Muscle layer of colon (tissue), 2 donors: ENCODE data around the gene SDC4.

ENCODE experiments used
- H3K27ac ChIP-seq: one replicate; pipeline ENCODE4 v1.7.0; 2013; ENCODE audit warnings: low read depth, mild to moderate bottlenecking, low read length, moderate library complexity
- H3K27me3 ChIP-seq, 2 donors: one replicate each; pipeline ENCODE4 v1.7.0; 2013; ENCODE audit warnings: low read length in 2 of 2, mild to moderate bottlenecking in 2 of 2; ENCODE audit not compliant: insufficient read depth in 2 of 2, control insufficient read depth in 1 of 2
- H3K36me3 ChIP-seq: one replicate; pipeline ENCODE4 v1.7.0; 2013; ENCODE audit warnings: mild to moderate bottlenecking, low read length; ENCODE audit not compliant: insufficient read depth
- H3K4me1 ChIP-seq: one replicate; pipeline ENCODE4 v1.7.0; 2013; ENCODE audit warnings: mild to moderate bottlenecking, low read length; ENCODE audit not compliant: insufficient read depth
- H3K4me3 ChIP-seq, 2 donors: one replicate each; pipeline ENCODE4 v1.7.0; 2013; ENCODE audit warnings: low read length in 2 of 2, low read depth in 1 of 2, mild to moderate bottlenecking in 1 of 2, moderate library complexity in 1 of 2
- H3K9ac ChIP-seq: one replicate; pipeline ENCODE4 v1.7.0; 2013; ENCODE audit warnings: low read length
- H3K9me3 ChIP-seq: one replicate; pipeline ENCODE4 v1.7.0; 2013; ENCODE audit warnings: mild to moderate bottlenecking, low read length
- donor health status: abdominal sarcoma.
- donor health status: Adenocarcinoma of cecum.

The SDC4 gene

GRCh38 chr20:45340951-45341350, 7.3 kb downstream of the SDC4 start:
- H3K4me3 ChIP-seq: no peak overlapping the region
- H3K4me1 ChIP-seq: peaks cover 94% of the 10 kb centered on the region
- no peaks in the 10 kb centered on the region for H3K27me3 ChIP-seq
- H3K9ac ChIP-seq: peak overlapping the region; percentile 59
- H3K36me3 ChIP-seq: peaks cover 14% of the 10 kb centered on the region
- no peaks in the 10 kb centered on the region for H3K9me3 ChIP-seq
- peak overlapping the region; percentile 89 for H3K27ac ChIP-seq

GRCh38 chr20:45340236-45340847, 7.9 kb downstream of the SDC4 start:
- H3K36me3 ChIP-seq: peaks cover 20% of the 10 kb centered on the region
- peaks cover 89% of the 10 kb centered on the region for H3K4me1 ChIP-seq
- no peaks in the 10 kb centered on the region for H3K9me3 ChIP-seq
- H3K27ac ChIP-seq: no peak overlapping the region
- no peak overlapping the region for H3K9ac ChIP-seq
- no peaks in the 10 kb centered on the region for H3K27me3 ChIP-seq
- no peak overlapping the region for H3K4me3 ChIP-seq

DNA sequence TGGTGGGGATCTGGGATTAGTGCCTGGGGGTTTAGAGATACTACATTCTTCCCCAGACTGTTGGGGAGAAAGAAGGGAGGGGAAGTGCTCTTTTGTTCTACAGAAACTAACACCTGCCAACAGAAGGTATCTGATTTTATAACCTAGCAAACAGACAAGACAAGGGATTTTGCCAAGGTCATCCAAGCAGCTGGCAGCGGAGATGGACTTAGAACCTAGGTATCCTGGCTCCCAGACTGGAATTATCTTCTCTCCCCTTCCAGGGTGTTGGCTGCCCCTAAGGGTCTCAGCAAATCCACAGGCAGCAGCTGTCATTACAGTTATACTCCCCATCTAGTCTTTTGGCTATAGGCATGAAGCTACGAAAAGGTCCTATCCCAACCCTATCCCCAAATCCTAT, 8.4 kb downstream of the SDC4 start:
- no peak overlapping the region for H3K27ac ChIP-seq
- peaks cover 84% of the 10 kb centered on the region for H3K4me1 ChIP-seq
- no peak overlapping the region for H3K4me3 ChIP-seq
- H3K9me3 ChIP-seq: no peaks in the 10 kb centered on the region
- no peak overlapping the region for H3K9ac ChIP-seq
- peaks cover 24% of the 10 kb centered on the region for H3K36me3 ChIP-seq
- H3K27me3 ChIP-seq: no peaks in the 10 kb centered on the region

- peak overlapping the region; percentile 83 for H3K27ac ChIP-seq
- H3K27me3 ChIP-seq: no peaks in the 10 kb centered on the region
- no peak overlapping the region for H3K4me3 ChIP-seq
- peaks cover 24% of the 10 kb centered on the region for H3K36me3 ChIP-seq
- no peaks in the 10 kb centered on the region for H3K9me3 ChIP-seq
- peaks cover 78% of the 10 kb centered on the region for H3K4me1 ChIP-seq
- H3K9ac ChIP-seq: no peak overlapping the region
Measured at GRCh38 chr20:45339084-45339483, 9.1 kb downstream of the SDC4 start.

GRCh38 chr20:45338121-45339030, 9.8 kb downstream of the SDC4 start:
- Histone ChIP-seq H3K27ac (peak overlapping the region; percentile 83), H3K36me3 (peaks cover 24% of the 10 kb centered on the region), H3K9me3 (no peaks in the 10 kb centered on the region), H3K4me3 (peak overlapping the region in 1 of 2 donors; percentile 39), H3K4me1 (peaks cover 71% of the 10 kb centered on the region), H3K9ac (peak overlapping the region; percentile 49), H3K27me3 (no peaks in the 10 kb centered on the region)

DNA sequence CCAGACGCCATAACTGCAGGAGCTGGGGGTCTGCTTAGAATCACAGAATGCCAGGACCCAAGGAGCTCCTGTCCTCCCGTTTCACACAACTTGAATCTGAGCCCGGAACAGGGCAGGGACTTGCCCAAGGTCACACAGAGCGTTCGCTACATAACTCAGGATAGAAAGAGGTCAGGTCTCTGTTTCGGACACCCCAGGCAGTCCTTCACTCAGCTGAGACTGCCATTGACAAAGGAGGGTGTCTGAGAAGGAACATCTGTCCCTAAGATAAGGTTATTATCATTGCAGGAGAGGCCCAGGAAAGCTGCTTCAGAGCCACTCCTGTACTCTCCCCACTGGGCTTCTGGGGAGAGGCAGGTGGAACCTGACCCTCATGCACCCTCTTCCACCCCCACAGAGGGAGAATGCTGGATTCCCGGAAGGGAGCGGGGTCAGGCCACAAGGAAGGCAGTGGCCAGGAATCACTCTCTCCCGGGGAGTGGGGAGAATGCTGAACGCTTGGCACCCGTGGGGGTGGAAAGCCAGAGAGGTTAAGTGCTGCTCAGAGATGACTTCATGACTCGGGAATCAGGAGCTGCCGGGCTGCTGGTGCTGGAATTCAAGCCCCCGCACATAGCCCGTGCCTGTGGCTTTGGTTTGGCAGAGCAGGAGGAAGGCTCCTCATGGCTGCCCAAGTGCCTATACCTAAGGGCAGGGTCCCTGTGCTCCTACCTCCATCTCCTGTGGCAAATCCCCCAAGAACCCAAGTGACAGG, 10.7 kb downstream of the SDC4 start:
- peak overlapping the region in 1 of 2 donors; percentile 39 for H3K4me3 ChIP-seq
- H3K27ac ChIP-seq: peak overlapping the region; percentile 83

GRCh38 chr20:45336530-45337366, 11.5 kb downstream of the SDC4 start:
- peak overlapping the region; percentile 39 for H3K9ac ChIP-seq
- H3K36me3 ChIP-seq: peaks cover 36% of the 10 kb centered on the region
- H3K9me3 ChIP-seq: no peaks in the 10 kb centered on the region

More for the DNA sequence above, 10.7 kb downstream of the SDC4 start:
- H3K9me3 ChIP-seq: no peaks in the 10 kb centered on the region
- peaks cover 31% of the 10 kb centered on the region for H3K36me3 ChIP-seq
- H3K27me3 ChIP-seq: no peaks in the 10 kb centered on the region
- H3K4me1 ChIP-seq: peaks cover 63% of the 10 kb centered on the region
- H3K9ac ChIP-seq: peak overlapping the region; percentile 49

DNA sequence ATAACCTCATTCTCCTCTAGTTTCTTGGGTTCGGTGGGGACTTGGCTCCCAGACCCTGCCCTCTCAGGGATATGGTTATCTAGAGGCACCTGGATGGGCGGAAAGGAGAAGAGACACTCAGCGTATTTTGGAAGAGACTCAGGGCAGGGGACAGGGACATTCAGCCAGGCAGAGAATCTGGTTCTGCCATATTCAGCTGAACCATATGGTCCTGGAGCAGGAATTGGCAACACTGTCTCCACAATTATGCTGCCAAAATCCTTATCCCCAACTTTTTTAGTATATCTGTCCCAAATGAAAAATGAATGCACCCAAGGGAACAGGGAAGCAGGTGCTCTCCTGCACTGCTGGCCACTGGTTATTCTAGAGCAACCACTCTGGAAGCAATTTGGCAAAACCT, 17.7 kb downstream of the SDC4 start:
- Histone ChIP-seq H3K27ac (no peak overlapping the region), H3K36me3 (peaks cover 72% of the 10 kb centered on the region), H3K9me3 (no peaks in the 10 kb centered on the region)

More at GRCh38 chr20:45336530-45337366, 11.5 kb downstream of the SDC4 start:
- peaks cover 55% of the 10 kb centered on the region for H3K4me1 ChIP-seq
- peak overlapping the region in 1 of 2 donors; percentile 4 for H3K4me3 ChIP-seq
- peak overlapping the region; percentile 83 for H3K27ac ChIP-seq
- H3K27me3 ChIP-seq: no peaks in the 10 kb centered on the region

GRCh38 chr20:45329497-45330319, 18.5 kb downstream of the SDC4 start:
- no peaks in the 10 kb centered on the region for H3K4me1 ChIP-seq
- no peak overlapping the region for H3K9ac ChIP-seq
- no peak overlapping the region for H3K4me3 ChIP-seq
- no peak overlapping the region for H3K27ac ChIP-seq
- H3K36me3 ChIP-seq: peaks cover 69% of the 10 kb centered on the region
- no peaks in the 10 kb centered on the region for H3K9me3 ChIP-seq
- no peaks in the 10 kb centered on the region for H3K27me3 ChIP-seq

More for the DNA sequence above, 17.7 kb downstream of the SDC4 start:
- H3K4me1 ChIP-seq: no peaks in the 10 kb centered on the region
- H3K4me3 ChIP-seq: no peak overlapping the region
- no peak overlapping the region for H3K9ac ChIP-seq
- no peaks in the 10 kb centered on the region for H3K27me3 ChIP-seq

DNA sequence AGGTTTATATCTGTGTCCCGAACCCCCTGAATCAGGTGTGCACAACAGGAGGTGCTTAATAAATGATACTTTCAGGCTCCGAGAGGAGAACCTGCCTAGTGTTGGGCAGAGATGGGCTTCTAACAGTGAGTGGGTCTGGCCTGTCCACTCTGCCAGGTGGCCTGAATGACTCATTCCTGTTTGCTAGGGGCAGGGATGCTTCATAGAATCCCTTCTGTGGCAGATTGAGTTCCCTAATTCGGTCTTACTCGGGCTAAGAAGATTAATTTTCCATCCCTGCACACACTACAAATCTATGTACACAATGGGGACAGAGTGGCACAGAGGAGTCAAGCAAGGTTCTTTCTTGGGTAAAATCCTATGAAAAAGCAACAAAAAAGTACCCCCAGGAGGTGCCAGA, 19.8 kb downstream of the SDC4 start:
- H3K27ac ChIP-seq: no peak overlapping the region
- H3K4me1 ChIP-seq: no peaks in the 10 kb centered on the region
- peaks cover 69% of the 10 kb centered on the region for H3K36me3 ChIP-seq
- no peaks in the 10 kb centered on the region for H3K9me3 ChIP-seq
- H3K9ac ChIP-seq: no peak overlapping the region
- no peaks in the 10 kb centered on the region for H3K27me3 ChIP-seq
- no peak overlapping the region for H3K4me3 ChIP-seq
